Psoas muscle (tissue), 8 donors: ENCODE data around the gene MRPL47. TPM values are rescaled to one million over a fixed set of nuclear protein-coding genes. Genes with fewer than 3 reads are reported as not detected.

Experiments
- ATAC-seq, 4 donors: fragments of 200-7000 bp; cut with Tn5 transposase; one replicate each; pipeline ENCODE4 v1.9.1; 2020; ENCODE audit warnings: moderate library complexity in 3 of 4, mild to moderate bottlenecking in 2 of 4
- DNase-seq, 2 donors: peaks; one replicate each; pipeline ENCODE4 v3.0.0-alpha.2; 2020
- H3K27ac ChIP-seq: fragments of 200-600 bp; one replicate; pipeline ENCODE4 v1.8.0; 2022
- H3K27me3 ChIP-seq, 3 donors: fragments of 200-600 bp in 1 of 3; one replicate each; pipeline versions ENCODE4 v1.6.1 to v1.8.0; 2013 to 2022; ENCODE audit warnings: low read length in 2 of 3, mild to moderate bottlenecking in 2 of 3, moderate library complexity in 1 of 3; ENCODE audit not compliant: insufficient read depth in 3 of 3
- H3K36me3 ChIP-seq, 2 donors: fragments of 200-600 bp in 1 of 2; one replicate each; pipeline versions ENCODE4 v1.6.1 to v1.8.0; 2013 to 2022; ENCODE audit warnings: low read depth in 1 of 2, mild to moderate bottlenecking in 1 of 2, moderate library complexity in 1 of 2; ENCODE audit not compliant: insufficient read depth in 1 of 2
- H3K4me1 ChIP-seq: fragments of 200-600 bp; one replicate; pipeline ENCODE4 v1.8.0; 2022
- H3K4me3 ChIP-seq: fragments of 200-600 bp; one replicate; pipeline ENCODE4 v1.8.0; 2022; ENCODE audit warnings: mild to moderate bottlenecking
- H3K9me3 ChIP-seq: fragments of 200-600 bp; one replicate; pipeline ENCODE4 v1.8.0; 2022
- CTCF ChIP-seq: fragments of 200-600 bp; IDR thresholded peaks from one replicate; pipeline ENCODE4 v1.8.0; 2022; ENCODE audit warnings: antibody characterized with exemption
- WGBS, 3 donors: extraction: QIAGEN DNeasy Blood & Tissue Kit; methylation state at CpG; one replicate each; pipeline versions ENCODE4 v1.1.6 to v1.1.7; 2013; 5-methylcytosine and 5-hydroxymethylcytosine counted together
- intact Hi-C, 2 donors: fragments of 100-400 bp; cut with DNase I; formaldehyde crosslinking; loops; one replicate each; pipeline versions ENCODE4 v1.11.0 to v1.14.2; 2022
- polyA plus RNA-seq, 3 donors: library from polyadenylated mRNA; stranded (reverse); fragments of 200-250 nt; gene quantifications; one replicate each; pipeline ENCODE4 v1.2.3, GENCODE V29; 2013
- total RNA-seq, 4 donors: library from RNA; stranded (reverse); fragmentation: NEBNext Ultra II Directional in 2 of 4; extraction: Animal tissue kit (Norgen Biotek cat#: 25700) in 2 of 4; gene quantifications; one replicate each; pipeline versions ENCODE4 v1.2.1 to v1.2.4, GENCODE V29; 2021 to 2023
- donor health status: healthy with polysubstance abuse.
- donor health status: DM: no; HTN: no; CAD: no; lungs with moderate emphysema.
- donor health status: Bipolar disorder and iron deficiency.
- donor health status: healthy.
- donor health status: DM: yes; HTN: yes; CAD: no.
- donor health status: DM: no; HTN: no; CAD: no.
- donor health status: DM: no; HTN: no; CAD: no.
- donor health status: DM: yes; HTN: yes; CAD: no.

The MRPL47 gene
- total and polyA plus RNA-seq, 7 donors: 29.4 to 108 (median 62.6) TPM

- intact Hi-C loops: loop anchor here in 1 of 2 donors (10.0 kb wide), 1 partner anchor 224 kb away; no protein-coding TSS in a partner anchor
- DNase-seq: no peak
- H3K4me1 ChIP-seq: no peaks in the 10 kb centered on the region
- no peaks in the 10 kb centered on the region for H3K9me3 ChIP-seq
- peaks cover 10 to 100% of the 10 kb centered on the region in 2 donors for H3K36me3 ChIP-seq
- TF ChIP-seq CTCF: no peak
- no peak overlapping the region for H3K4me3 ChIP-seq
- H3K27ac ChIP-seq: no peak overlapping the region
- no peaks in the 10 kb centered on the region for H3K27me3 ChIP-seq
- no peak for ATAC-seq
Measured at GRCh38 chr3:179589143-179589542, 15.3 kb downstream of the MRPL47 start.

GRCh38 chr3:179580992-179581391 is 23.4 kb downstream of the MRPL47 start:
- 89 to 96% (median 96%) methylated on average over 1 of the region's 1 CpG for WGBS, 3 donors
- DNase-seq: no peak
- no peak overlapping the region for H3K4me3 ChIP-seq
- ATAC-seq: no peak
- H3K36me3 ChIP-seq: peaks cover 8 to 95% of the 10 kb centered on the region in 2 donors
- H3K27ac ChIP-seq: no peak overlapping the region
- H3K27me3 ChIP-seq: no peaks in the 10 kb centered on the region
- intact Hi-C loops: loop anchor here in 1 of 2 donors (10.0 kb wide), 1 partner anchor 216 kb away; no protein-coding TSS in a partner anchor
- no peak for TF ChIP-seq CTCF
- H3K9me3 ChIP-seq: no peaks in the 10 kb centered on the region
- no peaks in the 10 kb centered on the region for H3K4me1 ChIP-seq

DNA sequence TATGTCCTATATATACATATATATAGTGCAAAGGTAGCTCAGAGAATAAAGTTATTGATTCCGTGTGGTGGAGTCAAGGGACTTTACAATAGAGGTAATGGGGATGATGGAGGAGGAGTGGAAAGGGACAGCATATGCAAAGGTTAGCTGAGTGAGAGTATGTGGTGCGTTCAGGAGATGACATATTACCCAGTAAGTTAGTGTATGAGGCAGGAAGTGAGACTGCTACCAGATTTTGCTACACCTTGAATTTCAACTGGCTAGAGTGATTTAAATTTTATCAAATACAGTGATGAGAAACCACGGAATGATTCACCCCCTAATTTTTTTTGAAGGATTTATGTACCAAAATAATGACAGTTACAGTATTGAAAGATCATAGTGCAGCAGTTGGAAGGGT is 38.9 kb downstream of the MRPL47 start:
- no peak for TF ChIP-seq CTCF
- no peak for DNase-seq
- ATAC-seq: no peak
- H3K27ac ChIP-seq: no peak overlapping the region
- intact Hi-C loops: loop anchor here in 1 of 2 donors (10.0 kb wide), 1 partner anchor 551 kb away; no protein-coding TSS in a partner anchor
- H3K4me1 ChIP-seq: peaks cover 11% of the 10 kb centered on the region
- H3K9me3 ChIP-seq: no peaks in the 10 kb centered on the region
- peaks cover 2 to 12% of the 10 kb centered on the region in 2 donors for H3K36me3 ChIP-seq
- no peak overlapping the region for H3K4me3 ChIP-seq
- no peaks in the 10 kb centered on the region for H3K27me3 ChIP-seq
- 78 to 92% (median 88%) methylated on average over 3 of the region's 3 CpGs for WGBS, 3 donors

GRCh38 chr3:179563271-179563783 is 41.1 kb downstream of the MRPL47 start:
- peak; percentile 62 to 83 (median 74) for ATAC-seq
- H3K4me3 ChIP-seq: peak overlapping the region; percentile 97
- no peaks in the 10 kb centered on the region for H3K27me3 ChIP-seq
- H3K9me3 ChIP-seq: no peaks in the 10 kb centered on the region
- DNase-seq: peak; percentile 66 to 78
- peak overlapping the region; percentile 88 for H3K27ac ChIP-seq
- no peaks in the 10 kb centered on the region for H3K36me3 ChIP-seq
- peaks cover 11% of the 10 kb centered on the region for H3K4me1 ChIP-seq
- TF ChIP-seq CTCF: peak; percentile 51
- WGBS, 3 donors: 0% methylated on average over 37 to 40 of the region's 40 CpGs
- intact Hi-C loops: loop anchor here in 1 of 2 donors (5.0 to 10.0 kb wide), 3 partner anchors 116 to 549 kb away; partner anchors contain the start of gene ZNF639
